Measurements from ENCODE around the gene SLC1A2. TPM values are rescaled to one million over a fixed set of nuclear protein-coding genes. Genes with fewer than 3 reads are reported as not detected.

The SLC1A2 gene
- total and polyA plus RNA-seq, 2 of the 4 experiments (the other 2 are of a cell fraction) = 0.15 to 0.54 TPM

DNA sequence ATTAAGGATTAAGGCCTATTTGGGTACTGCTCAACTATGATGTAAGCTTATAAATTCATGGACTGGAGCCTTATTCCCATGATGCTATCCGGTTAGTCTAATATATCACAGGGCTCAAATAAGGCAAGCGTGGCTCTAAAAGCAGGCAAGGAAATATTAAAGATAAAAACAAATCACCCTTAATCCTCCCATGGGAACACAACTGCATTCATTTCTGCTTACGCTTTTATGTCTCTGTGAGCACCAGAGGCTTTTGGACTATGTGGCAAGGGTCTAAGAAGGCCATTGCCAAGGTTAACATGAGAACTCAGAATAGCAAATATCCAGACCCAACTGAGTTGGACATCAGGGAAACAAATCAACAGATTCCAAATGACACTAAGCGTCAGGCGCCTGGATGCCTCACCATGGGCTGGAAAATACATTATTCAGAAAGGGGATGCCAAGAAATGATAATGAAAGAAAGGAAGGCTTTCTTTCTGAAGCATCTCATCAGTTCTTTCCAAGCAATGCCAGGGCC lies 138.1 kb downstream of the SLC1A2 start:
- Histone ChIP-seq H3K9me1 (ENCODE audit: insufficient read depth, low read length) (peaks cover 12% of the 10 kb centered on the region; the same call in 1 of the 2 replicates), H3K36me3 (ENCODE audit: control insufficient read depth, insufficient read depth, low read length) (no peaks in the 10 kb centered on the region), H3K79me1 (ENCODE audit: low read depth in 1 of 2, low read length in 2 of 2) (no peaks in the 10 kb centered on the region), H2BK20ac (ENCODE audit: low read depth, low read length) (no peak overlapping the region; the same call in 1 of the 2 replicates), H2AK9ac (replicated peaks; ENCODE audit: low read depth, low read length, poor library complexity) (no peak overlapping the region), H4K91ac (ENCODE audit: insufficient read depth, low read depth, low read length) (no peak overlapping the region; the same call in 1 of the 2 replicates), H3K56ac (ENCODE audit: extremely low read depth, insufficient read depth, low read length) (no peak overlapping the region), H2AK5ac (ENCODE audit: low read depth, low read length) (peak overlapping the region; percentile 8; the same call in 1 of the 2 replicates), H3K4me1 (ENCODE audit: control insufficient read depth, insufficient read depth, low read length) (peaks cover 9% of the 10 kb centered on the region), H4K5ac (ENCODE audit: low read depth, low read length) (no peak overlapping the region), H2AFZ (replicated peaks; ENCODE audit: low read length, poor library complexity) (no peak overlapping the region), H4K8ac (ENCODE audit: low read depth in 2 of 2, low read length in 2 of 2) (no peak overlapping the region), H2BK120ac (ENCODE audit: low read depth, low read length) (no peak overlapping the region), H4K20me1 (ENCODE audit: insufficient read depth, low read length) (no peaks in the 10 kb centered on the region), H3K23ac (ENCODE audit: low read depth, low read length) (no peak overlapping the region), H3K4ac (ENCODE audit: low read depth, low read length) (no peak overlapping the region; the same call in 1 of the 2 replicates), H3K18ac (ENCODE audit: low read depth, low read length) (no peak overlapping the region), H3K9ac (ENCODE audit: low read depth, low read length) (no peak overlapping the region), H2BK15ac (ENCODE audit: low read depth, low read length) (0 out of 3 replicates have a peak overlapping the region, but pooled peaks have one; percentile 5), H3K27ac (ENCODE audit: insufficient read depth, low read length) (no peak overlapping the region), H3K27me3 (ENCODE audit: control insufficient read depth, insufficient read depth, low read length) (no peaks in the 10 kb centered on the region), H2BK5ac (ENCODE audit: low read depth, low read length, poor library complexity, severe bottlenecking) (no peak overlapping the region), H3K4me3 (ENCODE audit: insufficient read depth, low read depth, low read length) (no peak overlapping the region), H3K4me2 (ENCODE audit: low read depth, low read length) (no peak overlapping the region), H3K9me3 (ENCODE audit: control insufficient read depth, insufficient read depth, low read length) (no peaks in the 10 kb centered on the region), H3K14ac (replicated peaks; ENCODE audit: low read depth, low read length) (no peak overlapping the region)
- ATAC-seq (ENCODE audit: low read depth) (no peak), DNase-seq (no peak)
- in situ Hi-C loops (cut with MboI; ENCODE audit: low sequenced_read_pairs) = no loop called here
- intact Hi-C loops (cut with micrococcal nuclease) = no loop called here
- TF ChIP-seq MAFK (IDR thresholded peaks at IDR 0.05; ENCODE audit: low read depth, low read length) = no peak
- TF ChIP-seq, protein P1, sequence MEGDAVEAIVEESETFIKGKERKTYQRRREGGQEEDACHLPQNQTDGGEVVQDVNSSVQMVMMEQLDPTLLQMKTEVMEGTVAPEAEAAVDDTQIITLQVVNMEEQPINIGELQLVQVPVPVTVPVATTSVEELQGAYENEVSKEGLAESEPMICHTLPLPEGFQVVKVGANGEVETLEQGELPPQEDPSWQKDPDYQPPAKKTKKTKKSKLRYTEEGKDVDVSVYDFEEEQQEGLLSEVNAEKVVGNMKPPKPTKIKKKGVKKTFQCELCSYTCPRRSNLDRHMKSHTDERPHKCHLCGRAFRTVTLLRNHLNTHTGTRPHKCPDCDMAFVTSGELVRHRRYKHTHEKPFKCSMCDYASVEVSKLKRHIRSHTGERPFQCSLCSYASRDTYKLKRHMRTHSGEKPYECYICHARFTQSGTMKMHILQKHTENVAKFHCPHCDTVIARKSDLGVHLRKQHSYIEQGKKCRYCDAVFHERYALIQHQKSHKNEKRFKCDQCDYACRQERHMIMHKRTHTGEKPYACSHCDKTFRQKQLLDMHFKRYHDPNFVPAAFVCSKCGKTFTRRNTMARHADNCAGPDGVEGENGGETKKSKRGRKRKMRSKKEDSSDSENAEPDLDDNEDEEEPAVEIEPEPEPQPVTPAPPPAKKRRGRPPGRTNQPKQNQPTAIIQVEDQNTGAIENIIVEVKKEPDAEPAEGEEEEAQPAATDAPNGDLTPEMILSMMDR (conservative IDR thresholded peaks at IDR 0.05; ENCODE audit: low read depth, low read length) = no peak
- 100% methylated on average over 1 of the region's 5 CpGs; no CpG with 5 or more reads in 1 of the 2 experiments for WGBS, 2 experiments (ENCODE audit: extremely low coverage in 2 of 2, insufficient read length in 1 of 2)
- ChIA-PET CTCF (no interaction called here), POLR2A (ENCODE audit: unreplicated experiment) (no interaction called here)
- dilution Hi-C loops (cut with HindIII; ENCODE audit: low sequenced_read_pairs, unreplicated experiment) = no loop called here
- BruUV-seq (replicated peaks) = no TSS peak

All from IMR-90 (cell line).